ENCODE results near the gene OR1Q1.

The OR1Q1 gene

GRCh38 chr9:122657527-122657926 is 43.0 kb downstream of the OR1Q1 start, which contains the start of gene OR1B1:
Gene OR1B1, minus strand, starts transcription at chr9:122657627.
- Histone ChIP-seq H2BK15ac (ENCODE audit: low read depth, poor library complexity, severe bottlenecking) (no peak within 1 kb of the TSS), H3K23ac (ENCODE audit: low read length in 2 of 2) (no peak within 1 kb of the TSS), H3K9ac (ENCODE audit: low read length) (no peak within 1 kb of the TSS), H3K36me3 (ENCODE audit: control insufficient read depth in 1 of 2, insufficient read depth in 2 of 2, low read depth in 1 of 2, low read length in 2 of 2) (no peaks in the 10 kb centered on the region), H4K8ac (ENCODE audit: low read length) (no peak within 1 kb of the TSS), H3K27ac (ENCODE audit: low read length, poor library complexity, severe bottlenecking) (no peak within 1 kb of the TSS), H3K14ac (ENCODE audit: low read length in 2 of 2) (no peak within 1 kb of the TSS), H2BK5ac (ENCODE audit: low read depth, low read length, poor library complexity, severe bottlenecking) (no peak within 1 kb of the TSS), H2BK120ac (ENCODE audit: low read depth, low read length) (no peak within 1 kb of the TSS), H2AK5ac (ENCODE audit: low read length, severe bottlenecking) (no peak within 1 kb of the TSS), H3K79me1 (replicated peaks; ENCODE audit: low read length, poor library complexity, severe bottlenecking) (no peaks in the 10 kb centered on the region), H4K91ac (ENCODE audit: low read length) (no peak within 1 kb of the TSS), H2BK12ac (ENCODE audit: low read length in 2 of 2) (no peak within 1 kb of the TSS), H3K4ac (ENCODE audit: low read depth in 1 of 2, low read length in 2 of 2) (no peak within 1 kb of the TSS), H3K9me3 (ENCODE audit: control insufficient read depth, low read length) (peaks cover 17% of the 10 kb centered on the region), H3K4me2 (ENCODE audit: low read length, poor library complexity, severe bottlenecking) (no peak within 1 kb of the TSS), H3K4me1 (ENCODE audit: control insufficient read depth, insufficient read depth, low read depth, low read length) (no peaks in the 10 kb centered on the region), H3K4me3 (ENCODE audit: insufficient read depth in 1 of 2, low read depth in 1 of 2, low read length in 2 of 2) (no peak within 1 kb of the TSS), H3K18ac (ENCODE audit: low read depth in 1 of 2, low read length in 2 of 2) (no peak within 1 kb of the TSS), H2AFZ (ENCODE audit: low read depth, low read length) (no peak within 1 kb of the TSS), H3K27me3 (ENCODE audit: control insufficient read depth in 1 of 2, insufficient read depth in 1 of 2, low read length in 2 of 2) (peaks cover 0 to 3% of the 10 kb centered on the region in 2 experiments)
- WGBS = no CpG with 5 or more reads among the region's 3 CpGs
- no peak for DNase-seq

GRCh38 chr9:122661416-122661815 is 46.9 kb downstream of the OR1Q1 start, which contains the start of gene OR1L1:
Gene OR1L1, plus strand, starts transcription at chr9:122661716. Its CDS starts 0 bp downstream, at chr9:122661716.
- Histone ChIP-seq H3K4ac (ENCODE audit: low read depth in 1 of 2, low read length in 2 of 2) (no peak within 1 kb of the TSS), H3K27ac (ENCODE audit: low read length, poor library complexity, severe bottlenecking) (no peak within 1 kb of the TSS), H3K14ac (ENCODE audit: low read length in 2 of 2) (no peak within 1 kb of the TSS), H3K9ac (ENCODE audit: low read length) (no peak within 1 kb of the TSS), H3K4me1 (ENCODE audit: control insufficient read depth, insufficient read depth, low read depth, low read length) (no peaks in the 10 kb centered on the region), H3K4me3 (ENCODE audit: insufficient read depth in 1 of 2, low read depth in 1 of 2, low read length in 2 of 2) (no peak within 1 kb of the TSS), H3K23ac (ENCODE audit: low read length in 2 of 2) (no peak within 1 kb of the TSS), H3K18ac (ENCODE audit: low read depth in 1 of 2, low read length in 2 of 2) (no peak within 1 kb of the TSS), H3K27me3 (ENCODE audit: control insufficient read depth in 1 of 2, insufficient read depth in 1 of 2, low read length in 2 of 2) (peaks cover 0 to 3% of the 10 kb centered on the region in 2 experiments), H4K91ac (ENCODE audit: low read length) (no peak within 1 kb of the TSS), H2BK5ac (ENCODE audit: low read depth, low read length, poor library complexity, severe bottlenecking) (no peak within 1 kb of the TSS), H3K79me1 (replicated peaks; ENCODE audit: low read length, poor library complexity, severe bottlenecking) (no peaks in the 10 kb centered on the region), H2AK5ac (ENCODE audit: low read length, severe bottlenecking) (no peak within 1 kb of the TSS), H4K8ac (ENCODE audit: low read length) (no peak within 1 kb of the TSS), H2BK120ac (ENCODE audit: low read depth, low read length) (no peak within 1 kb of the TSS), H3K9me3 (ENCODE audit: control insufficient read depth, low read length) (peaks cover 24% of the 10 kb centered on the region), H2BK15ac (ENCODE audit: low read depth, poor library complexity, severe bottlenecking) (no peak within 1 kb of the TSS), H3K4me2 (ENCODE audit: low read length, poor library complexity, severe bottlenecking) (no peak within 1 kb of the TSS), H2BK12ac (ENCODE audit: low read length in 2 of 2) (no peak within 1 kb of the TSS), H2AFZ (ENCODE audit: low read depth, low read length) (no peak within 1 kb of the TSS), H3K36me3 (ENCODE audit: control insufficient read depth in 1 of 2, insufficient read depth in 2 of 2, low read depth in 1 of 2, low read length in 2 of 2) (no peaks in the 10 kb centered on the region)
- 11% methylated on average over 2 of the region's 2 CpGs for WGBS
- no peak for DNase-seq

All from mesenchymal stem cell (in vitro differentiated cells and primary cell).